Small intestine (tissue), 7 donors: ENCODE measurements around the gene KLC1. TPM values are rescaled to one million over a fixed set of nuclear protein-coding genes. Genes with fewer than 3 reads are reported as not detected.
"Not testable (repeated sequence)": the region's sequence is repeated elsewhere in the genome, so short reads cannot be mapped to it uniquely, and the experiment has no call there.

Source experiments
- DNase-seq, 2 donors: peaks; one replicate each; pipeline versions ENCODE4 v3.0.0 to v3.0.0-alpha.2; 2013
- FAIRE-seq: peaks from 2 replicates; lab custom pipeline; 2012; peaks lifted over from hg19 to GRCh38; lab: Jason Lieb, UNC
- H3K27ac ChIP-seq, 3 donors: one replicate each; pipeline ENCODE4 v1.5.1; 2013; ENCODE audit warnings: low read length in 2 of 3, mild to moderate bottlenecking in 2 of 3, control low read depth in 1 of 3, inconsistent platforms in 1 of 3, low read depth in 1 of 3, moderate library complexity in 1 of 3
- H3K27me3 ChIP-seq, 3 donors: one replicate each; pipeline ENCODE4 v1.6.1; 2013; ENCODE audit warnings: low read length in 3 of 3, inconsistent platforms in 1 of 3; ENCODE audit not compliant: control insufficient read depth in 3 of 3, insufficient read depth in 3 of 3
- H3K36me3 ChIP-seq, 3 donors: one replicate each; pipeline ENCODE4 v1.6.1; 2013; ENCODE audit warnings: low read length in 3 of 3, inconsistent platforms in 1 of 3, low read depth in 1 of 3, mild to moderate bottlenecking in 1 of 3, moderate library complexity in 1 of 3; ENCODE audit not compliant: control insufficient read depth in 3 of 3, insufficient read depth in 2 of 3
- H3K4me1 ChIP-seq, 3 donors: one replicate each; pipeline ENCODE4 v1.6.1; 2013; ENCODE audit warnings: low read length in 2 of 3, inconsistent platforms in 1 of 3, low read depth in 1 of 3, mild to moderate bottlenecking in 1 of 3, moderate library complexity in 1 of 3; ENCODE audit not compliant: control insufficient read depth in 3 of 3, insufficient read depth in 2 of 3
- H3K4me3 ChIP-seq, 3 donors: one replicate each; pipeline ENCODE4 v1.5.1; 2013; ENCODE audit warnings: low read length in 3 of 3, control low read depth in 1 of 3, inconsistent platforms in 1 of 3, low read depth in 1 of 3, mild to moderate bottlenecking in 1 of 3, moderate library complexity in 1 of 3
- H3K9me3 ChIP-seq, 2 donors: one replicate each; pipeline ENCODE4 v1.6.1; 2013; ENCODE audit warnings: low read depth in 1 of 2, low read length in 1 of 2; ENCODE audit not compliant: control insufficient read depth in 2 of 2, insufficient read depth in 1 of 2
- WGBS, 3 donors: extraction: QIAGEN DNeasy Blood & Tissue Kit; methylation state at CpG; one replicate each; pipeline ENCODE4 v1.1.7; 2013; 5-methylcytosine and 5-hydroxymethylcytosine counted together
- polyA plus RNA-seq, 4 donors: library from polyadenylated mRNA; stranded (reverse) in 3 of 4; unstranded in 1 of 4; fragments of 200-250 nt in 3 of 4; fragments of 120-200 nt in 1 of 4; gene quantifications; one replicate each; pipeline versions ENCODE4 v1.2.1 to v1.2.3, GENCODE V29; 2013
- donor health status: healthy with polysubstance abuse.
- donor health status: control.
- donor health status: control.
- donor health status: Bipolar disorder and iron deficiency.
- donor health status: healthy.

The KLC1 gene
- polyA plus RNA-seq, 4 donors = 45.9 to 74.4 (median 67.4) TPM

- no peaks in the 10 kb centered on the region for H3K4me1 ChIP-seq
- 95 to 96% (median 96%) methylated on average over 5 of the region's 5 CpGs for WGBS, 3 donors
- DNase-seq = no peak
- peaks cover 0 to 14% (median 0%) of the 10 kb centered on the region in 3 donors for H3K36me3 ChIP-seq
- no peaks in the 10 kb centered on the region for H3K27me3 ChIP-seq
- H3K9me3 ChIP-seq = no peaks in the 10 kb centered on the region
- no peak overlapping the region for H3K4me3 ChIP-seq
- no peak for FAIRE-seq
- no peak overlapping the region for H3K27ac ChIP-seq
Observed at GRCh38 chr14:103600503-103600902, 28.5 kb upstream of the KLC1 start.

DNA sequence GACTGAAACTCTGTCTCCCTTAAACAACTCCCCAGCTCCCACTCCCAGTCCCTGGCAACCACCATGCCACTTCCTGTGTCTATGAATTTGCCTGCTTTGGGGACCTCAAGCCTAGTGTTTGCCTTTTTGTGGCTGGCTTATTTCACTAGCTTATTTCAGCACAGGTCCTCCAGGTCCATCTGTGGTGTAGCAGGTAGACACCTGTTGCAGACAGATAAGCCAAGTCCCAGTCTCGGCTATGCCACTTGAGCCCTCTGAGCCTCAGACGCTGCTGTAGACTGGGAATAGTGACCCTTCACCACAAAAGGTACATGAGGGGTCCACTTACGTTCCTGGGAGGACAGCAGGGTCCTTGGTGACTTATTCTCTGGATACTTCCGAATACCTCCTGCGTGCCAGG, 24.4 kb upstream of the KLC1 start:
- FAIRE-seq = no peak
- Histone ChIP-seq H3K27me3 (peaks cover 0 to 22% (median 0%) of the 10 kb centered on the region in 3 donors), H3K4me3 (no peak overlapping the region), H3K4me1 (peaks cover 0 to 3% (median 3%) of the 10 kb centered on the region in 3 donors), H3K9me3 (no peaks in the 10 kb centered on the region), H3K27ac (no peak overlapping the region), H3K36me3 (no peaks in the 10 kb centered on the region)
- DNase-seq = no peak
- 87 to 95% (median 88%) methylated on average over 5 of the region's 5 CpGs for WGBS, 3 donors

DNA sequence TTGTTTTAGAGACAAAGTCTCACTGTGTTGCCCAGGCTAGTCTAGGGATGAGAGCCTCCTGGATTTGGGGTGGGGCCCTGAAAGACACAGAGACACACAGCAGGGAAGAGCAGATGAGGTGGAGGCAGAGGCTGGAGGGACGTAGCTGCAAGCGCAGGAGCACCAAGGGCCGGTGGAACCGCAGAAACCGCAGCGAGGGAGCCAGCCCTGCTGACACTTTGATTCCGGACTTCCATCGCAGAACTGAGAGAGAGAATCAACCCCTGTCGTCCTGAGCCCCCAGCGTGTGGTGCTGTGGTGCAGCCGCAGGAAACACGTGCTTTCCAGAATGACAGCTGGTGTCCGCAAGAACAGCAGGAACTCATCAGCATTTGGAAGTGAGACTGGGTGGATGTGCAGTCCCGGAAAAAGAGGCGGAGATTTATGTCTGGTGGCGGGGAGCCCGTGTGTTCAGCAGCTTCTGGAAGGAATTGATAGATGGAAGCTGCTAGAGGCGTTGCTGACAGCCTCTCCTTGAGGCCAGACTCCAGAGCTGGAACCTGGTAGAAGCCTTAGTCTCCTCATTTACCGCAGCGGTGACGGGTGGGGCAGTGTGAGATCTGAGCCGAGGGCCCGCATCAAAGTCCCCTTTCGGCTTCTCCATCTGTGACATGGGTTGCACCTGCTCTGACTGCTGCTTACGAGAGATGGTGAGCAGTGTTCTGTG, 21.9 kb upstream of the KLC1 start:
- FAIRE-seq (no peak), DNase-seq (peak; percentile 57 to 73)
- peaks cover 0 to 22% (median 0%) of the 10 kb centered on the region in 3 donors for H3K27me3 ChIP-seq
- no peak overlapping the region for H3K27ac ChIP-seq
- H3K9me3 ChIP-seq = peaks cover 2 to 10% of the 10 kb centered on the region in 2 donors
- H3K36me3 ChIP-seq = no peaks in the 10 kb centered on the region
- H3K4me1 ChIP-seq = peaks cover 0 to 3% (median 3%) of the 10 kb centered on the region in 3 donors
- H3K4me3 ChIP-seq = peak overlapping the region in 1 of 3 donors; percentile 13
- WGBS, 3 donors = 2 to 5% (median 3%) methylated on average over 25 of the region's 25 CpGs

DNA sequence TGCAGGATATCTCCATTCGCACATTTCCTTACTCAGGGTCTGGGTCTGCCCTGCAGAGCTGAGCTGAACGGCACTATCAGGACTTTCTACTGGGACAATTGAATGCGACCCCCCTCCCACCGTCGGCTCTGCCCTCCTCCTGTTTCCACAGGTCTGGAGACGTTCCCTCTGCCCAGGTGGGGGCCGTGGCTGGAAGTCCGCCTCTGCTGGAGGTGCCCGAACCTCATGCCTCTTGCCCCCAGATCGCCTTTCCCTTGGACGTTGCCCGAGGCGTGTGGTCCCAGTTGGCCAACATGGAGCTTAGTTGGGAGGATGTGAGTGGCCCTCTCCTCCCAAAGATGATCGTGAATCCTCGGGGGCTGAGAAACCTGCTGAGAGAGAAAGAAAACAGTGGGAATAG, 21.2 kb upstream of the KLC1 start:
- DNase-seq (no peak), FAIRE-seq (no peak)
- Histone ChIP-seq H3K4me1 (peaks cover 0 to 3% (median 3%) of the 10 kb centered on the region in 3 donors), H3K27ac (no peak overlapping the region), H3K9me3 (peaks cover 2 to 10% of the 10 kb centered on the region in 2 donors), H3K4me3 (no peak overlapping the region), H3K27me3 (peaks cover 0 to 22% (median 0%) of the 10 kb centered on the region in 3 donors), H3K36me3 (no peaks in the 10 kb centered on the region)
- WGBS, 3 donors = 28 to 42% (median 34%) methylated on average over 15 of the region's 15 CpGs

DNA sequence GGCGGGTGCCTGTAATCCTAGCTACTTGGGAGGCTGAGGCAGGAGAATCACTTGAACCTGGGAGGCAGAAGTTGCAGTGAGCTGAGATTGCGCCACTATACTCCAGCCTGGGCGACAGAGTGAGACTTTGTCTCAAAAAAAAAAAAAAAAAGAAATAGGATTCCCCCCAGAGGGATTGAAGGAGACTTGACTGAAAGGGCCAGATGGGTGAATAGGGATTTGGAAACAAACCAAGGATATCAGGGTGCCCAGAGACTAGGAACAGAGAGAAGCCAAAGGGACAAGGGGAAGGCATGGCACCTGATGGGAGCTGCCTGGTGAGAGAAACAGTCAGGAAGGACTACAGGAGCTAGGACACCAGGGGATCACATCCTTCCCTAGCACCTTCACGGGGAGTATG, 19.9 kb upstream of the KLC1 start:
- not testable (repeated sequence) for H3K36me3 ChIP-seq, H3K4me1 ChIP-seq, H3K27ac ChIP-seq, DNase-seq, H3K4me3 ChIP-seq, FAIRE-seq
- 88 to 100% (median 89%) methylated on average over 4 of the region's 4 CpGs for WGBS, 3 donors
- Histone ChIP-seq H3K9me3 (peaks cover 2 to 10% of the 10 kb centered on the region in 2 donors), H3K27me3 (peaks cover 0 to 22% (median 0%) of the 10 kb centered on the region in 3 donors)

GRCh38 chr14:103611215-103611614, 17.8 kb upstream of the KLC1 start:
- Histone ChIP-seq H3K9me3 (peaks cover 2 to 13% of the 10 kb centered on the region in 2 donors), H3K27ac (no peak overlapping the region), H3K4me1 (peaks cover 0 to 3% (median 3%) of the 10 kb centered on the region in 3 donors), H3K4me3 (no peak overlapping the region), H3K36me3 (no peaks in the 10 kb centered on the region), H3K27me3 (peaks cover 0 to 22% (median 0%) of the 10 kb centered on the region in 3 donors)
- FAIRE-seq = no peak
- DNase-seq = no peak
- WGBS, 3 donors = 94 to 100% (median 95%) methylated on average over 2 of the region's 2 CpGs

GRCh38 chr14:103613517-103613916, 15.5 kb upstream of the KLC1 start:
- WGBS, 3 donors = 79 to 97% (median 92%) methylated on average over 4 of the region's 4 CpGs
- no peak overlapping the region for H3K4me3 ChIP-seq
- H3K9me3 ChIP-seq = peaks cover 2 to 13% of the 10 kb centered on the region in 2 donors
- DNase-seq (no peak), FAIRE-seq (no peak)
- H3K27me3 ChIP-seq = peaks cover 0 to 3% (median 0%) of the 10 kb centered on the region in 3 donors
- no peak overlapping the region for H3K27ac ChIP-seq
- H3K4me1 ChIP-seq = no peaks in the 10 kb centered on the region
- H3K36me3 ChIP-seq = no peaks in the 10 kb centered on the region

GRCh38 chr14:103616635-103617300, 12.2 kb upstream of the KLC1 start:
- Histone ChIP-seq H3K27me3 (no peaks in the 10 kb centered on the region), H3K27ac (no peak overlapping the region), H3K9me3 (peaks cover 0 to 3% of the 10 kb centered on the region in 2 donors), H3K4me3 (no peak overlapping the region), H3K36me3 (no peaks in the 10 kb centered on the region), H3K4me1 (no peaks in the 10 kb centered on the region)
- FAIRE-seq (no peak), DNase-seq (no peak)
- WGBS, 3 donors = 43 to 73% (median 55%) methylated on average over 17 of the region's 17 CpGs
